T-helper 17 cell (primary cell): Measurements from ENCODE around the gene WFIKKN2. TPM values are rescaled to one million over a fixed set of nuclear protein-coding genes. Genes with fewer than 3 reads are reported as not detected.

Experiments used
- ATAC-seq: fragments of 150-1000 bp; cut with Tn5 transposase; 2 replicates; pipeline ENCODE4 v1.10.0; 2021; ENCODE audit warnings: mild to moderate bottlenecking, moderate library complexity
- DNase-seq, 3 donors: peaks; one replicate each; pipeline versions ENCODE4 v3.0.0 to v3.0.0-alpha.2; 2020 to 2021
- H3K9me3 ChIP-seq: one replicate; pipeline ENCODE4 v1.7.0; 2013; ENCODE audit warnings: low read length, mild to moderate bottlenecking; ENCODE audit not compliant: control insufficient read depth, poor library complexity, severe bottlenecking
- H3K27ac Mint-ChIP-seq: one replicate; pipeline ENCODE4 v1.8.0; 2022; ENCODE audit warnings: mild to moderate bottlenecking, moderate library complexity, mixed read lengths
- H3K27me3 Mint-ChIP-seq: one replicate; pipeline ENCODE4 v1.8.0; 2022; ENCODE audit warnings: mixed read lengths
- H3K36me3 Mint-ChIP-seq: one replicate; pipeline ENCODE4 v1.8.0; 2022; ENCODE audit warnings: low read depth, mixed read lengths
- H3K4me1 Mint-ChIP-seq: one replicate; pipeline ENCODE4 v1.8.0; 2022; ENCODE audit warnings: mild to moderate bottlenecking, mixed read lengths
- H3K4me3 Mint-ChIP-seq: one replicate; pipeline ENCODE4 v1.8.0; 2022; ENCODE audit warnings: mild to moderate bottlenecking, moderate library complexity, mixed read lengths
- total RNA-seq, 4 donors: library from RNA in 2 of 4; stranded (reverse) in 2 of 4; gene quantifications; one replicate each; pipeline ENCODE4 v1.2.3 and lab custom pipeline; 2022 to 2026

The WFIKKN2 gene
- total RNA-seq, 2 donors from 2014 or later: not detected

- Mint-ChIP-seq H3K4me1 (peaks cover 2% of the 10 kb centered on the region), H3K27me3 (peaks cover 64% of the 10 kb centered on the region), H3K36me3 (peaks cover 2% of the 10 kb centered on the region), H3K4me3 (no peak overlapping the region), H3K27ac (no peak overlapping the region)
- ATAC-seq (no peak), DNase-seq (no peak)
- no peaks in the 10 kb centered on the region for H3K9me3 ChIP-seq
Measured at GRCh38 chr17:50832267-50832863, 3.0 kb upstream of the WFIKKN2 start.

- DNase-seq: no peak
- peaks cover 2% of the 10 kb centered on the region for H3K4me1 Mint-ChIP-seq
- H3K27me3 Mint-ChIP-seq: peaks cover 59% of the 10 kb centered on the region
- no peak overlapping the region for H3K4me3 Mint-ChIP-seq
- H3K27ac Mint-ChIP-seq: no peak overlapping the region
- no peaks in the 10 kb centered on the region for H3K9me3 ChIP-seq
- ATAC-seq: no peak
- H3K36me3 Mint-ChIP-seq: peaks cover 2% of the 10 kb centered on the region
Measured at GRCh38 chr17:50832864-50833381, 2.5 kb upstream of the WFIKKN2 start.

GRCh38 chr17:50833510-50834428 lies 1.6 kb upstream of the WFIKKN2 start:
- ATAC-seq: no peak
- peaks cover 57% of the 10 kb centered on the region for H3K27me3 Mint-ChIP-seq
- H3K36me3 Mint-ChIP-seq: peaks cover 2% of the 10 kb centered on the region
- H3K27ac Mint-ChIP-seq: no peak overlapping the region
- H3K4me1 Mint-ChIP-seq: peaks cover 2% of the 10 kb centered on the region
- DNase-seq: no peak
- no peak overlapping the region for H3K4me3 Mint-ChIP-seq
- H3K9me3 ChIP-seq: no peaks in the 10 kb centered on the region

- Mint-ChIP-seq H3K27ac (no peak overlapping the region), H3K4me1 (no peaks in the 10 kb centered on the region), H3K4me3 (no peak overlapping the region), H3K36me3 (peaks cover 2% of the 10 kb centered on the region), H3K27me3 (peaks cover 50% of the 10 kb centered on the region)
- no peak for DNase-seq
- H3K9me3 ChIP-seq: no peaks in the 10 kb centered on the region
- ATAC-seq: no peak
Measured at GRCh38 chr17:50834429-50835300, 721 bp upstream of the WFIKKN2 start.

- H3K9me3 ChIP-seq: no peaks in the 10 kb centered on the region
- Mint-ChIP-seq H3K27me3 (peaks cover 31% of the 10 kb centered on the region), H3K27ac (no peak overlapping the region), H3K4me3 (no peak overlapping the region), H3K36me3 (no peaks in the 10 kb centered on the region), H3K4me1 (peaks cover 3% of the 10 kb centered on the region)
- no peak for ATAC-seq
- DNase-seq: no peak
Measured at GRCh38 chr17:50836826-50837225, 1.4 kb downstream of the WFIKKN2 start.

GRCh38 chr17:50837286-50837979 lies 2.0 kb downstream of the WFIKKN2 start:
- Mint-ChIP-seq H3K4me3 (no peak overlapping the region), H3K36me3 (no peaks in the 10 kb centered on the region), H3K27me3 (peaks cover 30% of the 10 kb centered on the region), H3K4me1 (peaks cover 5% of the 10 kb centered on the region), H3K27ac (no peak overlapping the region)
- ATAC-seq (no peak), DNase-seq (no peak)
- no peaks in the 10 kb centered on the region for H3K9me3 ChIP-seq

- no peak overlapping the region for H3K27ac Mint-ChIP-seq
- no peaks in the 10 kb centered on the region for H3K36me3 Mint-ChIP-seq
- no peaks in the 10 kb centered on the region for H3K9me3 ChIP-seq
- H3K4me1 Mint-ChIP-seq: peaks cover 5% of the 10 kb centered on the region
- no peak overlapping the region for H3K4me3 Mint-ChIP-seq
- H3K27me3 Mint-ChIP-seq: peaks cover 26% of the 10 kb centered on the region
- DNase-seq: no peak
- no peak for ATAC-seq
Measured at GRCh38 chr17:50837980-50838954, 2.9 kb downstream of the WFIKKN2 start.

GRCh38 chr17:50839591-50840310 lies 4.4 kb downstream of the WFIKKN2 start:
- Mint-ChIP-seq H3K4me1 (peaks cover 5% of the 10 kb centered on the region), H3K36me3 (no peaks in the 10 kb centered on the region), H3K27ac (no peak overlapping the region), H3K27me3 (peaks cover 12% of the 10 kb centered on the region), H3K4me3 (no peak overlapping the region)
- no peaks in the 10 kb centered on the region for H3K9me3 ChIP-seq
- no peak for DNase-seq
- ATAC-seq: no peak

- no peak overlapping the region for H3K27ac Mint-ChIP-seq
- no peak overlapping the region for H3K4me3 Mint-ChIP-seq
- H3K27me3 Mint-ChIP-seq: peaks cover 9% of the 10 kb centered on the region
- H3K9me3 ChIP-seq: no peaks in the 10 kb centered on the region
- no peak for DNase-seq
- no peak for ATAC-seq
- peaks cover 5% of the 10 kb centered on the region for H3K4me1 Mint-ChIP-seq
- no peaks in the 10 kb centered on the region for H3K36me3 Mint-ChIP-seq
Measured at GRCh38 chr17:50840311-50840851, 5.0 kb downstream of the WFIKKN2 start.

- H3K4me3 Mint-ChIP-seq: no peak overlapping the region
- H3K9me3 ChIP-seq: no peaks in the 10 kb centered on the region
- no peaks in the 10 kb centered on the region for H3K36me3 Mint-ChIP-seq
- no peak for DNase-seq
- H3K4me1 Mint-ChIP-seq: peaks cover 5% of the 10 kb centered on the region
- no peak for ATAC-seq
- peaks cover 5% of the 10 kb centered on the region for H3K27me3 Mint-ChIP-seq
- H3K27ac Mint-ChIP-seq: peak overlapping the region; percentile 29
Measured at GRCh38 chr17:50841277-50841948, 6.0 kb downstream of the WFIKKN2 start.

- ATAC-seq (peak; percentile 72), DNase-seq (peak; percentile 28 to 39 (median 36))
- Mint-ChIP-seq H3K4me3 (no peak overlapping the region), H3K4me1 (peaks cover 5% of the 10 kb centered on the region), H3K27ac (peak overlapping the region; percentile 29), H3K27me3 (peaks cover 5% of the 10 kb centered on the region), H3K36me3 (no peaks in the 10 kb centered on the region)
- no peaks in the 10 kb centered on the region for H3K9me3 ChIP-seq
Measured at GRCh38 chr17:50841949-50842354, 6.6 kb downstream of the WFIKKN2 start.
